ENCODE data around the gene RANGRF. TPM values are rescaled to one million over a fixed set of nuclear protein-coding genes. Genes with fewer than 3 reads are reported as not detected.

RANGRF gene
- total RNA-seq, 2 donors from 2014 or later, result 23.3 to 25.7 TPM

- ATAC-seq, result peak; percentile 92 to 93
- intact Hi-C loops (cut with DNase I), result loop anchor here in 1 of 2 donors (10.0 kb wide), 1 partner anchor 216 kb away; the partner anchor contains the start of gene ALOX12B
- peak; percentile 67 for DNase-seq
Measured at GRCh38 chr17:8300627-8301242, 12.3 kb downstream of the RANGRF start.

DNA sequence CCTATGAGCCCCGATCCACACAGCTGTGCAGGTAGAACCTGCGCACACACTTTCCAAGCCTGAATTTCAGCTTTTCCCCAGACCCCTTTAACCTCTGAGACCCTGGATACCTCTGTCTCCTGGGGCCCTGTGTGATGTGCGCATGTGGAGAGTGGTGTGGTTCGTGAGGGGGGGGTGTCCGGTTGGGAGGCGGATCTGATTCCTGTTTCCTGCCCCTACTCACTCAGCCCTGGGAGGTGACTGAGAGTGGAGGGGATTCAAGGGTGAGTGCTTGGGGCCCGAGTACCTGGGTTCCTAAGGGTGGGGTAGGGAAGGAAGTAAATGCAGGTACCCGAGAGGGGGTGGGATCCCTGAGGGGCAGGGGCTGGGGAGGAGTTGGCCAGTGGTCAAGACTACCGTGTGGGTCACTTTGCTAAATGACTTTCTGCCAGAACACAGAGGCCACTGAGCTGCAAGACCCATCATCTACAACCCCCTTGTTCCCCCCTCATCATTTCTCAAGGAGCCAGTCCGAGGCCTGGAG, 22.2 kb downstream of the RANGRF start:
- DNase-seq (peak; percentile 60), ATAC-seq (peak; percentile 70 to 76)
- intact Hi-C loops (cut with DNase I), result loop anchor here in 1 of 2 donors (5.0 kb wide), 1 partner anchor 67 kb away; the partner anchor contains the start of gene KRABD2

- DNase-seq (peak; percentile 65), ATAC-seq (peak; percentile 40 to 61)
- intact Hi-C loops (cut with DNase I), result loop anchor here in 1 of 2 donors (5.0 kb wide), 1 partner anchor 66 kb away; the partner anchor contains the start of gene KRABD2
Measured at GRCh38 chr17:8311131-8311790, 22.8 kb downstream of the RANGRF start.

DNA sequence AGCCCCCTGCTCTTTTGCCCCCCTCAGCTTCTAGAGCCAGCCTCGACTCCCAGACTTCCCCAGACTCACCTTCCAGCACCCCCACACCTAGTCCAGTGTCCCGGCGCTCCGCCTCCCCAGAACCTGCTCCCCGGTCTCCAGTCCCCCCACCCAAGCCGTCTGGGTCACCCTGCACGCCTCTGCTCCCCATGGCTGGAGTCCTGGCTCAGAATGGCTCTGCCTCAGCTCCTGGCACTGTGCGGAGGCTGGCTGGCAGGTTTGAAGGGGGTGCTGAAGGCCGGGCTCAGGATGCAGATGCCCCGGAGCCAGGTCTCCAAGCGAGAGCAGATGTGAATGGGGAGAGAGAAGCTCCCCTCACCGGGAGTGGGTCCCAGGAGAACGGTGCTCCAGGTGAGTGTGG, 23.8 kb downstream of the RANGRF start:
- ATAC-seq (no peak), DNase-seq (no peak)
- intact Hi-C loops (cut with DNase I), result loop anchor here in 1 of 2 donors (5.0 kb wide), 1 partner anchor 65 kb away; the partner anchor contains the start of gene KRABD2

GRCh38 chr17:8312726-8313600, 24.5 kb downstream of the RANGRF start:
- intact Hi-C loops (cut with DNase I), result loop anchor here in 1 of 2 donors (5.0 kb wide), 1 partner anchor 64 kb away; the partner anchor contains the start of gene KRABD2
- DNase-seq (no peak), ATAC-seq (no peak)

GRCh38 chr17:8314797-8315763, 26.6 kb downstream of the RANGRF start:
- intact Hi-C loops (cut with DNase I), result loop anchor here in 1 of 2 donors (5.0 kb wide), 1 partner anchor 62 kb away; the partner anchor contains the start of gene KRABD2
- DNase-seq (no peak), ATAC-seq (peak in 1 of 2 donors; percentile 13)

DNA sequence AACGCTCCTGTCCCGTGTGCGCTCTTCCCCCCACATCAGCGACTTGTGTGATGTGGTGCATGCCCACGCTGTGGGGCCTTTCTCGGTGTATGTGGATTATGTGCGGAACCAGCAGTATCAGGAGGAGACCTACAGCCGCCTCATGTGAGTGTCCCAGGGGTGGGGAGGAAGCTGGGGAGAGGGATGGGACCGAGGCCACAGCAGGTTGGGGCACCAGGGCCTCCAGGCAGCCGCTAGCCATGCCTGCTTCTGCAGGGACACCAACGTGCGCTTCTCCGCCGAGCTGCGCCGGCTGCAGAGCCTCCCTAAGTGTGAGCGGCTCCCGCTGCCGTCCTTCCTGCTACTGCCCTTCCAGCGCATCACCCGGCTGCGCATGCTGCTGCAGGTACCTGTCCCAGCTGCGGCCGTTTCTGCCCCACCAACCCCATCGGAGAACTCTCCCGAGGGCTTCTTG, 27.3 kb downstream of the RANGRF start:
- ATAC-seq, result no peak
- intact Hi-C loops (cut with DNase I), result no loop called here
- no peak for DNase-seq

DNA sequence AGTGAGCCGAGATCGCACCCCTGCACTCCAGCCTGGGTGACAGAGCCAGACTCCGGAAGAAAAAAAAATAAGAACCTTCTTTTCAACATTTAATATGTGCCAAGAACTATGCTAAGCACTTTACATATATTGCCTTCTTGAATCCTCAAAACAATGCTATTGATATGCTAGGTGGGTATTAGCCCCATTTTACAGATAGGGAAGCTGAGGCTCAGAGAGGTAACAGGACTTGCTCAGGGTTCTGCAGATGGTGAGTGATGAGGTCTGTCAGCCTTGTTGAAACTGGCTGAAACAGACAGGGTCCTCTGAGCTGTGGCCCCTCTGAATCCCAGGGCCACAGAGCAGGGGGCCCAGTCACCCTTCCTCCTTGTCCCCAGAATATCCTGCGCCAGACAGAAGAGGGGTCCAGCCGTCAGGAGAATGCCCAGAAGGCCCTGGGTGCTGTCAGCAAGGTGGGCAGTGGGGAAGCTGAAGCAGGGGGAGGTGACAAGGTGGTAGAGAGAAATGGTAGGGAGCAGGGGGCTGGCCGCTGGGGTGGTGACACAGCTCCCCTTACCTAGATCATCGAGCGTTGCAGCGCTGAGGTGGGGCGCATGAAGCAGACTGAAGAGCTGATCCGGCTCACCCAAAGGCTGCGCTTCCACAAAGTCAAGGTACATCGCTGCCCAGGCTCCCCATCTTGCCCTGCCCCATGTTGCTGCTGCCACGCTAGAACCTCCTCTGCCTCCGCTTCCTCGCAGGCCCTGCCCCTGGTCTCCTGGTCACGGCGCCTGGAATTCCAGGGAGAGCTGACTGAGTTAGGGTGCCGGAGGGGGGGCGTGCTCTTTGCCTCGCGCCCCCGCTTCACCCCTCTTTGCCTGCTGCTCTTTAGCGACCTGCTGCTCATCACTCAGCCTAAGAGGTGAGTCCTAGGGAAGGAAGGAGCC, 29.8 kb downstream of the RANGRF start:
- intact Hi-C loops (cut with DNase I), result no loop called here
- ATAC-seq (no peak), DNase-seq (no peak)

- DNase-seq (no peak), ATAC-seq (no peak)
- intact Hi-C loops (cut with DNase I), result no loop called here
Measured at GRCh38 chr17:8320262-8320661, 31.8 kb downstream of the RANGRF start.

- ATAC-seq, result no peak
- DNase-seq, result no peak
- intact Hi-C loops (cut with DNase I), result no loop called here
Measured at GRCh38 chr17:8320990-8321389, 32.5 kb downstream of the RANGRF start.

DNA sequence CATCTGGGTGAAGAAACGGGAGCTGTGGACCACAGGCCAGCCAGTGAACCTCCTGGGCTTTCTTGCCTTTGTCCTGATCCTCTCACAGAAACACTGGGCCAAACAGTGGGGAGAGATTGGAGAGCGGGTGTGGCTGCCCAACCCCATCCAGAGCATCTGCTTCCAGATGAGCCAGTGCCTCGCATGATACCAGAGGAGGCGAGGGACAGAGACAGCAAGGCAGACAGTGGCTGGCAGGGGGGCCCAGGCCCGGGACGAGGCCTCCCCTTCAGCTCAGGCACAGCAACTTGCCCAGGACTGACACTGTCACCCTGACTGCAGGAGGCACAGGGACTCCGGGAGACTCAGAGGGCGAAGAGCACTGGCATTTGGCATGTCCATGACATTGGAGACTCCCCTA, 33.6 kb downstream of the RANGRF start:
- ATAC-seq (no peak), DNase-seq (no peak)
- intact Hi-C loops (cut with DNase I), result no loop called here

GRCh38 chr17:8324132-8324531, 35.7 kb downstream of the RANGRF start:
- ATAC-seq, result no peak
- no peak for DNase-seq
- intact Hi-C loops (cut with DNase I), result no loop called here

- DNase-seq (no peak), ATAC-seq (no peak)
- intact Hi-C loops (cut with DNase I), result no loop called here
Measured at GRCh38 chr17:8324923-8325322, 36.5 kb downstream of the RANGRF start.

DNA sequence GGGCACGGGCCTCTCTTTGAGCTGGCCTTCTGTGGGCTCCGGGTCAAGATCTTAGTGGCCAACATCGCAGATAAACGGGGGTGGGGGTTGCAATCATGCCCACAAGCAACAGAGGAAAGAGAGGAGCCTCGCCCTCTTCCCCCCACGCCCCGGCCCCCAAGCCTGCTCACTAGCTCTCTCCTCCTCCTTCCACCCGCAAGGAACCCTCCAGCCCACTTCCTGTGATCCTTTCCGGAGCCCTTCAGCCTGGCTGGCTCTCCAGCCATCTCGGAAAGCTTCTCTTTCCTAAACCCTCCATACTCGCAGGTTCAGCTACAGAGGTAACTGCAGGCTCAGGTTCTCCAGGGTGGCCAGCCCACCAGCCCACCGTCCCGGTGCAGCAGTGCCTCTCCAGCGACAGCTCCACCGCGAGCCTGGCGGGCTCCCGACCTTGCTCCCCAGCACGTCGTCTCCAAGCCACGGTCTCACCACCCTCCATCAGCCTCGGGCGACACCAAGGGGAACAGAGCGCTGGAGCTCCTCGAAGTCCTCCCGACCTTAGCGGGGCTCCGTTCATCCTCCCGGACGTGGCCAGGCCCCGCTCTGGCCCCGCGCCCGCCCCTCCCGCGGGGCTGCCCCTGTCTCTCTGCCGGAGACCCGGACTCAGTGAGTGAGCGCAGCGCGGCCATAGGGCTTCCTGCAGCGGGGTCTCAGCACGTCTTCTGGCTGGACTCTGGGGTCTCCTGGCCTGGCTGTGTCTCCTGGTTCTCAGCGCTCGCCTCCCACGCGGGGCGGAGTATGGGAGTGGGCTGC, 38.2 kb downstream of the RANGRF start:
- DNase-seq, result peak; percentile 62
- intact Hi-C loops (cut with DNase I), result no loop called here
- peak; percentile 80 to 83 for ATAC-seq

DNA sequence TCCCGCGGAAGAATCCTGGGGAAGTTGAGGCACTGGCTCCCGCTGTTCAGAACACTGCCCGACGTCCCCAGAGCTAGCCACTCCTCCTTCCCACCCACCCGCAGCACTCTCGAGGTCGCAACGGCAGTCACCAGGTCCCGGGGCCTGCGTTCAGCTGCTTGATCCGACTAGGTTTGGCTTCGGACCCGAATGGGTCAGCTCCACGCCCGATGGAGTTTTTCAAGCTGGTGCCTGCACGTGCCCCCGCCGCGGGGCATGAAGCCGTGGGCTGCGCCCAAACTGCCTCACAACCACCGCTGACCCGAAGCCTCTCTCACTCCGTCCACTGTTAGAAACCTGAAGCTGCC, 38.8 kb downstream of the RANGRF start:
- no peak for DNase-seq
- ATAC-seq, result peak; percentile 21 to 46
- intact Hi-C loops (cut with DNase I), result no loop called here

GRCh38 chr17:8332128-8332527, 43.7 kb downstream of the RANGRF start:
- ATAC-seq, result no peak
- intact Hi-C loops (cut with DNase I), result no loop called here
- DNase-seq, result no peak
